GDM1 (cell line): ENCODE results near the gene ASTN2.

ENCODE experiments used
- DNase-seq: peaks from one replicate; lab custom pipeline; 2025; lab: John Stamatoyannopoulos, UW

The ASTN2 gene

GRCh38 chr9:116800074-116800473 lies 614.8 kb downstream of the ASTN2 start:
- DNase-seq = no peak

DNA sequence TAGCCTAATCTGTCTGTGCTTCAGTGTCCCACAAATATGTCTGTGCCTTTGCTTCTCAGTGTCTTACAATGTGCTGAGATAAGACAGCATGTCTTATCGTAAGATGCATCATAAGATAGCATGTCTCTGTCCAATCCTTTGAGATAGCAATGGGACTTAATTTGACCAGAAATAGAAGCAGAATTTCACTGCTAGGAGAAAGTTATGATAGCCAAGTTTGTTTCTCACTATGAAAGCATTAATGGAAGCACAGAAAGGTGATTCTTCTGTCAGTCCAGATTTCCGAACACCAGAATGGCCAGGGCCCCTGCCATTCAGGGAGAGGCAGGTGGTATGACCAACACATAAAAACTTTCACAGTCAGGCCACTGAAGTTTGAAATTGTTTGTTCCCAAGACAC lies 616.3 kb downstream of the ASTN2 start:
- no peak for DNase-seq

DNA sequence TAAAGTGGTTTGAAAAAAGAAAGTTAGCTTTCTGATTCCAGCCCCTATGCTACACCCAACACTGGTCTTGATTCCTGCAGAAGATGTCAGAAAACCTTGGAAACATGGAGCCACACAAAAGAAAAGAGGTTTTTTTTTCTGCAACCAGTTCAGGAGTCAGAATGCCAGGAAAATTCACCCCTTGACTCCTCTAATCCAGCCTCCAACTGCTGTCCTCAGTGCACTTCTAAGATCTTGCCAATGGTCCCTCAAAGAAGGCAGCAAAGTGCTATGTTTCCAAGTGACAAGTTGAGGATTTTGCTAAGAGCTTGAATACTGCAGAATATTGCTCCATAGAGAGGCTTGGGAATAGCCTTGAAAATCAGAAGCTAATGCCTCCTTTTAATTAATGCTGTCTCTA lies 617.6 kb downstream of the ASTN2 start:
- DNase-seq = no peak

- no peak for DNase-seq
These were observed 618.2 kb downstream of the ASTN2 start for GRCh38 chr9:116796669-116797068.

DNA sequence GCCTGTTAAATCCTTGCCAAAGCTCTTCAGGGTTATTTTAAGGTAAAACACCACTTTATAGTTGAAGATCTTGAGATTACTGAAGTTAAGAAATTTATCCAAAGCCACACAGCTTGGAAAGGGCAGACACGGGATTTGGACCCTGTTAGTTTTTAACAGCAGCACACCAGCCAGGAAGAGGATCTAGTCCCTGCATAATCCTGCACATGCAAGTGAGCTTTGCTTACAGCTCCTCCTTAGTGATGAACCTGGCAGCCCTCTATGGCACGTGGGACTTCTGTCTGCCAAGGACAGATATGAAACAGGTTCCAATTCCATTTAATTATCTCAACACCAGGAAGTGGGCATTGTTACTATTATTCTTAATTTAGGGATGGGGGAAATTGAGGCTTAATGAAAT lies 619.0 kb downstream of the ASTN2 start:
- DNase-seq = no peak

DNA sequence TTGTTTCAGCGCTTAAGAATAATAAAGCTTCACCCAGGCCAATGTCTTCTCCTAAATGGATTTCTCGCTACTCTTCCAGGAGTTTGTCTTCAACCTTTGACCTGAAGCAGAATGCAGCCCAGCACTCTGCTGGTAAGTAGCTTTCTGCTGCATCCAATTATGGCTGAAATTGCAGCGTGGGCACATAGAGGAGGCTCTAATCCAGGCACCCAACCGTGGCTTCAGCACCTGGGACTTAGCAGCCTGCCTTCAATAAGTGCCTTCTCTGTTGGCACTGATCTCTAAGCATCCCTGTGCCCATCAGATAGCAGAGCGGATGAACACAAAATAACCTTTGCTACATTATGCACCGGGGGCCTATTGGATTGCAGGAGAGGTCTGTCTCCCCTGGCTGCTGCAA lies 622.6 kb downstream of the ASTN2 start:
- DNase-seq = no peak

- DNase-seq = no peak
These were observed 623.5 kb downstream of the ASTN2 start for GRCh38 chr9:116791326-116791725.

- DNase-seq = no peak
These were observed 625.8 kb downstream of the ASTN2 start for GRCh38 chr9:116789081-116789480.

GRCh38 chr9:116786737-116787136 lies 628.1 kb downstream of the ASTN2 start:
- DNase-seq = no peak

DNA sequence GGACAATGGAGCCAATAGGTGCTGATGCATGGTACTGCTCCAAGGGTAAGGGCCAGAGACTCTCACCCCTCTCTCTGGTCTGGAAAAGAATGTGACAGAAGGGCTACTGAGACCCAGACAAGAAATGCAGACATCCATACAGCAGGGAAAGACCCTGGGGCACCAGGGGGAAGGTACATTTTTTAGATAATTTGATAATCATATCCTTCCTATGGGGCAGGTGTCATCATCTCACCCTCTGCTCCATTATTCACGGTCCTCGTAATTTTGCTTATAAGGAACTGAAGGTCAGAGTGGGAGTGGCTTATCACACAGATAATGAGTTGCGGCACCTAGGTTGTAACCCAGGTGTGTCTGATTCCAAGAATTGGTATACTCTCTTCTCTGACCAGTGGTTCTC lies 637.7 kb downstream of the ASTN2 start:
- DNase-seq = no peak

DNA sequence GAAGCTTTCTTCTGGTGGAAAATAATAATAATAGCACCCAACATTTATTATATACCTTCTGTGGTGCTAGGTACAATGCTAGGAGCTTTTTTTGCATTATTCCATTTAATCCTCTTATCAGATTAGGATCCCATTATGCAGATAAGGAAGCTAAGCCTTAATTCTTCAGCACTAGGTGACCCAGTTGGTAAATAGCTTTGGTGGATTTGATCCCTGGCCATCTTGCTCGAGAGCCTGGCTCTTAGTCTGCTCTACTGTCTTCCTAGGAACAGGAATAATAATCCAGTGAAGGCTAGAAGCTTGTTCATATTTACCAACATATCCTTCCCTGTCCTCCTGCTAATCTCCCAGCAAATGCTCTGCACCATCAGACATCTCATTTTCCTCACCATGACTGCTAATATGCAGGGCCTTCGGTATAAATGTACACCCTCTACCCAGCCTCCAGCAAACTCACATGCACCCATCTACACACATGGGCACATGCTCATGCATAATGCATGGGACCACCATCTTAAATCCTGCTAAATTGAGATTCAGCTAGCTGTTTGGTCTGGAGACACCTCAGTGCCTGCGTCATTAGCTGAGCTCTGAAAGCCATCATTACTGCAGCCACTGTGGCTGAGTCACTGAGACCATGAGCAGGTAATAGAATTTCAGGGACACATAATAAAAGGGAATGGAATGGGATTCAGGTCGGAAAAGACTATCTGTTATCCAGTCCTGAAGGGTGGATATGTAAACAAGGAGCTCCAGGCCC lies 640.3 kb downstream of the ASTN2 start:
- DNase-seq = no peak

- no peak for DNase-seq
These were observed 647.6 kb downstream of the ASTN2 start for GRCh38 chr9:116767219-116767618.

DNA sequence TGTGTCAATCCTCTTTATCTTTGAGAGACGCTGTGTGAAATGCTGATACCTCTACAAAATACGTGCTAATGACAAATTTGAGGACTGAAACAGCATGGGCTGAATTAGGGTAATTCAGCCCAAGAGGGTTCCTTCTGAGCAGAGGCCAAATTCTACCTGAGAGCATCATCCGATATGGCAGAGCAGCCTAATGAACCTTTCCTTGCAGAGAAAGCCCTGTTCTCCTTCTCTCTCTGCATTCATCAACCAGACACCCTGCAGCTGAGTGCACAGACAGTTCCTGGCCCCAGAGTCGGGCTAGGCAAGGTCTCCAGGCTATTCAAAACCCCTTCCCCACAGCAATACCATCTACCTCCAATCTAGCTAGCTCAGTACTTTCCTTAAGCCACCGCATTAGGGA lies 649.8 kb downstream of the ASTN2 start:
- DNase-seq = no peak

DNA sequence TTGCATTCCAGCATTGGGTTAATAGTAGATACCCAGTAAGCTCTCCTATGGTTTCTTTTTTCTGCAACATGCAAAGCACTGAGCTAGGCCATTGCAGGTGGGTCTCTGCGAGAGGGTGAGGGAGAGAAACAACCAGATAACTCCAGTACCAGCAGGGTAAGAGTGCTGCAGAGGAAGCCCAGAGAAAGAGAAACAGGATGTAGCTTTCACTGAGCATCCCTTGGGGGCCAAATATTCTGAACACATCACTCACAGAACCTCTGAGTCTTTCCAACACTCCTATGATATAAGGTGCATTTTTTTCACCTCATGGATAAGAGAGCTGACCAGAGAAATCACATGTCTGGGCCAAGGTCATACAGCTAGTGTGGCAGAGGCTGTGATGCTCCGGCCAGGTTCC lies 651.1 kb downstream of the ASTN2 start:
- no peak for DNase-seq

DNA sequence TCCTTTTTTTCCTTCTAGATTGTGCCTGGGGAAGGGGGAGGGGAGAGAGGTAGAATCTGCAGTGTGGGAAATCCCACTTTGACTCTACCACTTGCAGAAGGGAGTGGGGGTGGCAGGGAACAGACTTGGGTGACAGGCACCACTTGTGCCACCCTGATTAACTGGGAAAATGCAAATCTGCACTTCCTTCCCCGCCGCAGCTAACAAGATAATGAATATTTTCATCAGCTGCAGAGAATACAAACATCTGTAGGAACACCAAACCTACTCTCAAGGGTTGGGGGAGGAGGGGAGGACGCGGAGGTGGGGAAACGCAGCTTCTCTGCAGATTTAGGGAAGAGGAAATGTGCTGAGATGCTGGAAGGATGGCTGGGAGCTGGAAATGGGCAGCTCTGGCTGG lies 654.2 kb downstream of the ASTN2 start:
- no peak for DNase-seq

- no peak for DNase-seq
These were observed 657.8 kb downstream of the ASTN2 start for GRCh38 chr9:116757030-116757429.

- no peak for DNase-seq
These were observed 661.5 kb downstream of the ASTN2 start for GRCh38 chr9:116753389-116753788.

DNA sequence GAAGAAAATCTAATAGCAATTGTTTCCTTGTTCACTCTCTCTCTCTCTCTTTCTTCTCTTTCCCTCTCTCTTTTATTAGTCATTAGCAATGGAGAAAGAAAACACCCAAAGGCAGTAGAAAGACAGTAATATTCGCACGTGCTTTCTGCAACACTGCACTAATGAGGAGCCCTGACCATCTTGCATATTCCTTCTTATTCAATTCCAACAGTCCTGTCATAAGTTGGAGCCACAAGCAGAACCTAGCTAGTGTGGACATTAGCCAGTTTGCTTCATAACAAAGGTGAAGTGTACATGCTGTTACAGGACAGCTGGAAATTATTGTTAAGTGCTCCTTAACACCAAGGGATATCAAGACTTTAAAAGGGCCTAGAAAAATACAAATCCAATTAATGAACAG lies 664.3 kb downstream of the ASTN2 start:
- no peak for DNase-seq

DNA sequence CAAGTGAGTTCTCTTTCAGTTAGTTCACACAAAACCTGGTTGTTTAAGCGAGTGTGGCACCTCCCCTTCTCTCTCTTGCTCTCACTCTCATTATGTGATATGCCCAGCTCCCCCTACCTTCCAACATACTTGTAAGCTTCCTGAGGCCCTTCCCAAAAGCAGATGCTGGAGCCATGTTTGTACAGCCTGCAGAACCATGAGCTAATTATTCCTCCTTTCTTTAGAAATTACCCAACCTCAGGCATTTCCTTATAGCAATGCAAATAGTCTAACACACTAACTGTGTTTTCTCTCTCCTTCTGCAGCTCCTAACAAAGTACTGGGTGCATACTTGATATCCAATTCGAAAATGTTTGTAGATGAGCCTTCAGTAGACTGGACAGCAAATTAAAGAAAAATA lies 665.1 kb downstream of the ASTN2 start:
- no peak for DNase-seq

DNA sequence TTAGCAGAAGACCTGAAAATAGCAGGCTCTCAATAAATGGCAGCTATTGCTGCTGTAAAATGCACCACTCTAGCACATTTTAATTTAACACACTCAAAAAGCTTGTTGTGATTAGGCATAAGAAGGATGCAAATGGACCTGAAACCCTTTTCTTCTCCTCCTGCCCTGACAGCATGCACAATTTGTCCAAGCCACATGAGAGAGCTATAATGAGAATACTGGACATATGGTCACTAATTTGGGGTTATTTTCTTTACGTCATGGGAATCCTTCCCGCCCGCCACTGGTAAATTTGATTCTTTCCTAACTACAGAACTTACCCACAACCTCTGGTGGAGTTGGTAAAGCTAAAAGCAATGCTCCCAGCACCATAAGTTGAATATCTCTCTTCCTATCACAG lies 665.7 kb downstream of the ASTN2 start:
- DNase-seq = no peak

DNA sequence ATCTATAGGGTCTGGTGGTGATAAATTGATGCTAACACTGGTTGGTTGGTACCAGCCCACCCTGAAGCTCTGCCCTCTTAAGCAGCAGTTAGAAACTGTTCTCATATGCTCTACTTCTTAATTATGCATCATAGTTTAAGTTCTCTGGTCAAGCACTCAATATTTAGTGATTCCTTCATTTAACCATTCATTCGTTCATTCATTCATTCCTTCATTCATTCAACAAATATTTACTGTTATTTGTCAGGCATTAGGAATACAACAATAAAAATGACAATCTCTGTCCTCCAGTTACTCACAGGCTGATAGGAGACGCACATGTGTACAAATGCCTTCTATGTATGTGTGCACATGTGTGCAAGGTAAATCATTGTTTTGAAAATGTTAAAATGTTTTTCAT lies 673.1 kb downstream of the ASTN2 start:
- no peak for DNase-seq

GRCh38 chr9:116741086-116741740 lies 673.6 kb downstream of the ASTN2 start:
- DNase-seq = no peak

- peak; percentile 26 for DNase-seq
These were observed 677.7 kb downstream of the ASTN2 start for GRCh38 chr9:116737152-116737546.
